ENCODE results near the gene STKLD1. TPM values are rescaled to one million over a fixed set of nuclear protein-coding genes. Genes with fewer than 3 reads are reported as not detected.
"Not testable (repeated sequence)": the region's sequence is repeated elsewhere in the genome, so short reads cannot be mapped to it uniquely, and the experiment has no call there.

The STKLD1 gene
- total and polyA plus RNA-seq, 9 of the 15 experiments (the other 6 are each of a cell fraction or from before 2014, with no cell fraction given) = 0.10 to 0.65 (median 0.33) TPM; not detected in 2

DNA sequence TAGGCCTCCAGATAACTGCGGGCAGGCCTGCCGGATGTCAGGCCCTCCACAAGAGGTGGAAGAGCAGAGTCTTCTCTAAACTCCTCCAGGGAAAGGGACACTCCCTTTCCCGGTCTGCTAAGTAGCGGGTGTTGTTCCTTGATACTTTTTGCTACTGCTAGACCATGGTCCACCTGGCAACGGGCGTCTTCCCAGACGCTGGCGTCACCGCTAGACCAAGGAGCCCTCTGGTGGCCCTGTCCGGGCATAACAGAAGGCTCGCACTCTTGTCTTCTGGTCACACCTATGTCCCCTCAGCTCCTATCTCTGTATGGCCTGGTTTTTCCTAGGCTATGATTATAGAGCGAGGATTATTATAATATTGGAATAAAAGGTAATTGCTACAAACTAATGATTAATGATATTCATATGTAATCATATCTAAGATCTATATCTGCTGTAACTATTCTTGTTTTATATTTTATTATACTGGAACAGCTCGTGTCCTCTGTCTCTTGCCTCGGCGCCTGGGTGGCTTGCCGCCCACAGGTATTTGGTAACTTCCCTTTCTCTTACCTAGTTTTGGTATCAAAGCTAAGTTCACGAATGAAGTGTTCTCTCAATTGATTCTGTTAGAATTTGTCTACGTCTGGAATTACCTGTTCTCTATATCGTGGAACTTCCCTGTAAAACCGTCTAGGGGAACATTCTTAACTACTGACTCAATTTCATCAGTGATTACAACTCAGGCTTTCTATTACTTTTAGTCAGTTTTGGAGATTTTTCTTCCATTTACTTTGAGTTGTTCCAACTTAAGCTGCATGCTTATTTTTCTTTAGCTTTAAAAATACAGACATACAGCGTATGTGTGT, 46.6 kb upstream of the STKLD1 start:
- CTCF ChIA-PET (ENCODE audit: low intra/inter-chr PET ratio) = interaction anchor here (0.8 to 4.0 kb wide), 2 partner anchors 90 to 144 kb away, joined by 3 to 31 read pairs; no protein-coding TSS in a partner anchor
- BruUV-seq (replicated peaks); H2AFZ ChIP-seq (ENCODE audit: low read depth, low read length); H3K4me2 ChIP-seq (ENCODE audit: insufficient read depth, low read length); H3K9ac ChIP-seq (ENCODE audit: insufficient read depth in 1 of 2, low read depth in 2 of 2, low read length in 2 of 2); H3K27ac ChIP-seq (ENCODE audit: extremely low read depth, low read depth, low read length); H3K27me3 ChIP-seq (ENCODE audit: control insufficient read depth in 2 of 2, insufficient read depth in 2 of 2, low read length in 2 of 2); H3K9me3 ChIP-seq (replicated peaks; ENCODE audit: control insufficient read depth, insufficient read depth, low read depth, low read length); H4K20me1 ChIP-seq (replicated peaks; ENCODE audit: control insufficient read depth, insufficient read depth, low read length); H3K9me1 ChIP-seq (ENCODE audit: control insufficient read depth, insufficient read depth, low read length); H3K4me3 ChIP-seq; TF ChIP-seq MYNN (CRISPR knock-in tag; IDR thresholded peaks at IDR 0.05): not testable (repeated sequence)
- H3K36me3 ChIP-seq (ENCODE audit: control insufficient read depth, insufficient read depth, low read length) = peaks cover 48% of the 10 kb centered on the region
- in situ Hi-C loops (cut with MboI) (loop anchor here (5.0 kb wide), 1 partner anchor 142 kb away; no protein-coding TSS in a partner anchor), intact Hi-C loops (cut with micrococcal nuclease) (loop anchor here (1.0 to 10.0 kb wide), 2 partner anchors 55 to 141 kb away; partner anchors contain the start of gene ABO)
- ATAC-seq = peak; percentile 59
- POLR2A ChIA-PET = interaction anchor here (0.6 to 3.1 kb wide), 10 partner anchors 10 to 158 kb away, joined by 3 to 16 read pairs (median 4); partner anchors contain the start of genes MED22, RPL7A, SURF1 and SURF2
- H3K79me2 ChIP-seq (ENCODE audit: control insufficient read depth, insufficient read depth, low read length) = peaks cover 19% of the 10 kb centered on the region
- 44% methylated on average over 16 of the region's 21 CpGs for WGBS (ENCODE audit: insufficient coverage, low coverage, missing lambda C conversion rate)
- peaks cover 2 to 28% of the 10 kb centered on the region in 2 experiments; a peak in 4 of 5 replicates for H3K4me1 ChIP-seq (replicated peaks in 1 of 2; ENCODE audit: control insufficient read depth in 2 of 2, insufficient read depth in 2 of 2, low read length in 2 of 2)
- peak in 1 of 4 experiments; percentile 66 for DNase-seq (ENCODE audit: extremely low read depth in 1 of 4, low spot score in 3 of 4)
- peak; percentile 86 for FAIRE-seq
- TF ChIP-seq ZNF263 (CRISPR knock-in tag; IDR thresholded peaks at IDR 0.05; ENCODE audit: borderline replicate concordance) (peak; percentile 26; the same call in 1 of the 2 replicates), MTA3 (IDR thresholded peaks at IDR 0.05; ENCODE audit: borderline replicate concordance) (0 out of 2 replicates have a peak, but pooled peaks have one; percentile 42), STAG1 (CRISPR knock-in tag; IDR thresholded peaks at IDR 0.05; ENCODE audit: borderline replicate concordance) (peak; percentile 77; the same call in 1 of the 2 replicates), ARID2 (IDR thresholded peaks at IDR 0.05) (peak; percentile 69), SOX6 (IDR thresholded peaks at IDR 0.05) (peak; percentile 13; the same call in 1 of the 2 replicates), TFAP4 (CRISPR knock-in tag; IDR thresholded peaks at IDR 0.05; ENCODE audit: borderline replicate concordance) (peak; percentile 48), POLR2A (conservative IDR thresholded peaks at IDR 0.05) (peak; percentile 53; the same call in 1 of the 2 replicates), POLR2G (IDR thresholded peaks at IDR 0.05; ENCODE audit: low read depth, low read length) (peak; percentile 34; the same call in 1 of the 2 replicates), POLR2B (IDR thresholded peaks at IDR 0.05; ENCODE audit: low read depth, partially characterized antibody) (peak; percentile 41), ATF7 (IDR thresholded peaks at IDR 0.05) (0 out of 2 replicates have a peak, but pooled peaks have one; percentile 54), RFX1 (IDR thresholded peaks at IDR 0.05) (peak; percentile 58), RAD21 (CRISPR knock-in tag; conservative IDR thresholded peaks at IDR 0.05 in 1 of 2, IDR thresholded peaks at IDR 0.05 in 1 of 2) (peak; percentile 90 to 97), MYNN (IDR thresholded peaks at IDR 0.05) (0 out of 2 replicates have a peak, but pooled peaks have one; percentile 10), CREM (IDR thresholded peaks at IDR 0.05; ENCODE audit: low read depth) (peak; percentile 56)
- TF ChIP-seq, protein P1, sequence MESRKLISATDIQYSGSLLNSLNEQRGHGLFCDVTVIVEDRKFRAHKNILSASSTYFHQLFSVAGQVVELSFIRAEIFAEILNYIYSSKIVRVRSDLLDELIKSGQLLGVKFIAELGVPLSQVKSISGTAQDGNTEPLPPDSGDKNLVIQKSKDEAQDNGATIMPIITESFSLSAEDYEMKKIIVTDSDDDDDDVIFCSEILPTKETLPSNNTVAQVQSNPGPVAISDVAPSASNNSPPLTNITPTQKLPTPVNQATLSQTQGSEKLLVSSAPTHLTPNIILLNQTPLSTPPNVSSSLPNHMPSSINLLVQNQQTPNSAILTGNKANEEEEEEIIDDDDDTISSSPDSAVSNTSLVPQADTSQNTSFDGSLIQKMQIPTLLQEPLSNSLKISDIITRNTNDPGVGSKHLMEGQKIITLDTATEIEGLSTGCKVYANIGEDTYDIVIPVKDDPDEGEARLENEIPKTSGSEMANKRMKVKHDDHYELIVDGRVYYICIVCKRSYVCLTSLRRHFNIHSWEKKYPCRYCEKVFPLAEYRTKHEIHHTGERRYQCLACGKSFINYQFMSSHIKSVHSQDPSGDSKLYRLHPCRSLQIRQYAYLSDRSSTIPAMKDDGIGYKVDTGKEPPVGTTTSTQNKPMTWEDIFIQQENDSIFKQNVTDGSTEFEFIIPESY (CRISPR knock-in tag; IDR thresholded peaks at IDR 0.05) = peak; percentile 62; the same call in 1 of the 2 replicates
- TF ChIP-seq, protein P2, sequence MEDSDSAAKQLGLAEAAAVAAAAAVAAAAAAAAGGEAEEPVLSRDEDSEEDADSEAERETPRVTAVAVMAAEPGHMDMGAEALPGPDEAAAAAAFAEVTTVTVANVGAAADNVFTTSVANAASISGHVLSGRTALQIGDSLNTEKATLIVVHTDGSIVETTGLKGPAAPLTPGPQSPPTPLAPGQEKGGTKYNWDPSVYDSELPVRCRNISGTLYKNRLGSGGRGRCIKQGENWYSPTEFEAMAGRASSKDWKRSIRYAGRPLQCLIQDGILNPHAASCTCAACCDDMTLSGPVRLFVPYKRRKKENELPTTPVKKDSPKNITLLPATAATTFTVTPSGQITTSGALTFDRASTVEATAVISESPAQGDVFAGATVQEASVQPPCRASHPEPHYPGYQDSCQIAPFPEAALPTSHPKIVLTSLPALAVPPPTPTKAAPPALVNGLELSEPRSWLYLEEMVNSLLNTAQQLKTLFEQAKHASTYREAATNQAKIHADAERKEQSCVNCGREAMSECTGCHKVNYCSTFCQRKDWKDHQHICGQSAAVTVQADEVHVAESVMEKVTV (CRISPR knock-in tag; IDR thresholded peaks at IDR 0.05) = peak; percentile 86

Measured in K562 (cell line).